Glomerular visceral epithelial cell (primary cell): ENCODE measurements around the gene CLN5.
"Not testable (repeated sequence)": the region's sequence is repeated elsewhere in the genome, so short reads cannot be mapped to it uniquely, and the experiment has no call there.

ENCODE experiments used
- DNase-seq: peaks from one replicate; pipeline ENCODE4 v3.0.0-alpha.2; 2016; ENCODE audit errors: extremely low spot score

Gene CLN5

GRCh38 chr13:76991796-76992547, at the start of gene CLN5:
Gene CLN5 (plus strand): TSS chr13:76992081. CDS start chr13:76992099, 18 bp downstream.
- DNase-seq = peak; percentile 95

GRCh38 chr13:76942363-76942762, 49.5 kb upstream of the CLN5 start:
- DNase-seq = no peak

GRCh38 chr13:76943646-76944045, 48.2 kb upstream of the CLN5 start:
- no peak for DNase-seq

- DNase-seq = no peak
Measured at GRCh38 chr13:76944456-76944855, 47.4 kb upstream of the CLN5 start.

GRCh38 chr13:76948149-76948548, 43.7 kb upstream of the CLN5 start, which contains the start of gene ACOD1:
Gene ACOD1 (plus strand): TSS chr13:76948511. CDS start chr13:76948559, 48 bp downstream.
- no peak for DNase-seq

- DNase-seq = no peak
Measured at GRCh38 chr13:76950101-76950500, 41.8 kb upstream of the CLN5 start.

GRCh38 chr13:76953968-76954367, 37.9 kb upstream of the CLN5 start:
- DNase-seq = no peak

- no peak for DNase-seq
Measured at GRCh38 chr13:76954538-76954937, 37.3 kb upstream of the CLN5 start.

- DNase-seq = no peak
Measured at GRCh38 chr13:76955193-76955592, 36.7 kb upstream of the CLN5 start.

GRCh38 chr13:76955661-76956060, 36.2 kb upstream of the CLN5 start:
- DNase-seq = no peak

- no peak for DNase-seq
Measured at GRCh38 chr13:76958841-76959432, 32.9 kb upstream of the CLN5 start.

GRCh38 chr13:76959734-76960133, 32.1 kb upstream of the CLN5 start:
- DNase-seq = not testable (repeated sequence)

- no peak for DNase-seq
Measured at GRCh38 chr13:76965759-76966421, 26.0 kb upstream of the CLN5 start.

GRCh38 chr13:76967031-76967430, 24.9 kb upstream of the CLN5 start:
- no peak for DNase-seq

- DNase-seq = no peak
Measured at GRCh38 chr13:76968041-76968440, 23.8 kb upstream of the CLN5 start.

- DNase-seq = no peak
Measured at GRCh38 chr13:76969488-76970365, 22.2 kb upstream of the CLN5 start.

GRCh38 chr13:76971215-76971614, 20.7 kb upstream of the CLN5 start:
- no peak for DNase-seq

GRCh38 chr13:76971851-76972829, 19.7 kb upstream of the CLN5 start:
- no peak for DNase-seq

- no peak for DNase-seq
Measured at GRCh38 chr13:76973920-76974617, 17.8 kb upstream of the CLN5 start.

GRCh38 chr13:76974618-76974975, 17.3 kb upstream of the CLN5 start:
- no peak for DNase-seq
